Gastrocnemius medialis (tissue), 4 donors: ENCODE measurements around the gene PALD1. TPM values are rescaled to one million over a fixed set of nuclear protein-coding genes. Genes with fewer than 3 reads are reported as not detected.

Experiments
- ATAC-seq, 2 donors: fragments of 150-250 bp; one replicate each; pipeline ENCODE4 v1.9.1; 2016
- DNase-seq, 2 donors: peaks; one replicate each; pipeline ENCODE4 v3.0.0-alpha.2; 2019
- H3K27ac ChIP-seq, 4 donors: fragments of 200-600 bp; sonication (generic); 1 replicate in 1 of 4; 2 replicates in 3 of 4; pipeline ENCODE4 v1.5.1; 2016 to 2018; ENCODE audit warnings: mild to moderate bottlenecking in 2 of 4, moderate library complexity in 1 of 4
- H3K27me3 ChIP-seq, 3 donors: fragments of 200-600 bp; sonication (generic) in 2 of 3; 1 replicate in 1 of 3; 2 replicates in 2 of 3; pipeline versions ENCODE4 v1.5.1 to v1.6.0; 2016 to 2019; ENCODE audit warnings: mild to moderate bottlenecking in 1 of 3, moderate library complexity in 1 of 3
- H3K36me3 ChIP-seq, 2 donors: fragments of 200-600 bp; sonication (generic) in 1 of 2; one replicate each; pipeline ENCODE4 v1.5.1; 2017 to 2018
- H3K4me1 ChIP-seq, 2 donors: fragments of 200-600 bp; sonication (generic) in 1 of 2; one replicate each; pipeline ENCODE4 v1.5.1; 2016 to 2017; ENCODE audit warnings: mild to moderate bottlenecking in 2 of 2
- H3K4me3 ChIP-seq, 4 donors: fragments of 200-600 bp; sonication (generic) in 3 of 4; 1 replicate in 1 of 4; 2 replicates in 3 of 4; pipeline ENCODE4 v1.5.1; 2016 to 2019; ENCODE audit warnings: mild to moderate bottlenecking in 2 of 4
- H3K9me3 ChIP-seq, 3 donors: fragments of 200-600 bp; sonication (generic) in 2 of 3; 1 replicate in 1 of 3; 2 replicates in 2 of 3; pipeline ENCODE4 v1.5.1; 2016 to 2019
- CTCF ChIP-seq, 5 experiments: fragments of 450-650 bp in 3 of 5; fragments of 200-600 bp in 2 of 5; sonication (generic) in 2 of 5; IDR thresholded peaks in 4 of 5; conservative IDR thresholded peaks in 1 of 5; 1 replicate in 4 of 5; 2 replicates in 1 of 5; pipeline ENCODE4 v1.5.1; 2016 to 2019; ENCODE audit warnings: antibody characterized with exemption in 5 of 5, mild to moderate bottlenecking in 3 of 5, moderate library complexity in 3 of 5
- POLR2A ChIP-seq, 2 donors: fragments of 450-650 bp; IDR thresholded peaks; one replicate each; pipeline ENCODE4 v1.6.1; 2017; ENCODE audit warnings: antibody characterized with exemption in 2 of 2, mild to moderate bottlenecking in 2 of 2, moderate library complexity in 2 of 2
- in situ Hi-C, 4 donors: fragments of 200-750 bp; cut with MboI; loops; one replicate each; pipeline versions ENCODE4 v1.15.0 to v1.8.0; 2017; ENCODE audit warnings: low sequenced_read_pairs in 4 of 4
- intact Hi-C: fragments of 100-400 bp; cut with DNase I; formaldehyde crosslinking; loops from one replicate; pipeline ENCODE4 v1.15.1; 2023; ENCODE audit warnings: low total_unique reads
- total RNA-seq, 4 donors: library from RNA; depleted of rRNA; stranded (reverse); fragments of >200 nt; gene quantifications; one replicate each; pipeline versions ENCODE4 v1.1.0 to v1.2.3, GENCODE V29; 2016

PALD1 gene
- total RNA-seq, 4 donors from 2014 or later: 1.4 to 4.1 (median 2.3) TPM

- Histone ChIP-seq H3K4me1 (peaks cover 9% of the 10 kb centered on the region in 2 donors), H3K4me3 (no peak overlapping the region), H3K36me3 (no peaks in the 10 kb centered on the region), H3K27ac (no peak overlapping the region), H3K9me3 (no peaks in the 10 kb centered on the region), H3K27me3 (no peaks in the 10 kb centered on the region)
- TF ChIP-seq CTCF (IDR thresholded peaks at IDR 0.05 in 4 of 5, conservative IDR thresholded peaks at IDR 0.05 in 1 of 5) (no peak), POLR2A (IDR thresholded peaks at IDR 0.05) (no peak)
- no peak for DNase-seq
- ATAC-seq: no peak
- in situ Hi-C loops (loop anchor here in 1 of 4 donors (10.0 kb wide), 1 partner anchor 207 kb away; no protein-coding TSS in a partner anchor), intact Hi-C loops (no loop called here)
These were observed 79.7 kb downstream of the PALD1 start for GRCh38 chr10:70558295-70558694.

GRCh38 chr10:70558871-70559810 lies 80.6 kb downstream of the PALD1 start:
- DNase-seq (no peak), ATAC-seq (peak in 1 of 2 donors; percentile 45)
- Histone ChIP-seq H3K4me1 (peaks cover 9% of the 10 kb centered on the region in 2 donors), H3K27me3 (no peaks in the 10 kb centered on the region), H3K4me3 (no peak overlapping the region), H3K27ac (no peak overlapping the region), H3K36me3 (no peaks in the 10 kb centered on the region), H3K9me3 (no peaks in the 10 kb centered on the region)
- in situ Hi-C loops (loop anchor here in 1 of 4 donors (10.0 kb wide), 1 partner anchor 206 kb away; no protein-coding TSS in a partner anchor), intact Hi-C loops (no loop called here)
- TF ChIP-seq POLR2A (IDR thresholded peaks at IDR 0.05) (no peak), CTCF (IDR thresholded peaks at IDR 0.05 in 4 of 5, conservative IDR thresholded peaks at IDR 0.05 in 1 of 5) (peak in 4 of 5 experiments; percentile 38 to 48 (median 44))

GRCh38 chr10:70559861-70560260 lies 81.3 kb downstream of the PALD1 start:
- Histone ChIP-seq H3K9me3 (no peaks in the 10 kb centered on the region), H3K36me3 (no peaks in the 10 kb centered on the region), H3K4me1 (peaks cover 9% of the 10 kb centered on the region in 2 donors), H3K27ac (no peak overlapping the region), H3K4me3 (no peak overlapping the region), H3K27me3 (no peaks in the 10 kb centered on the region)
- ATAC-seq: no peak
- intact Hi-C loops: no loop called here
- no peak for TF ChIP-seq POLR2A (IDR thresholded peaks at IDR 0.05)
- DNase-seq: no peak
- in situ Hi-C loops: loop anchor here in 1 of 4 donors (10.0 kb wide), 1 partner anchor 205 kb away; no protein-coding TSS in a partner anchor

GRCh38 chr10:70560511-70560941 lies 82.0 kb downstream of the PALD1 start:
- Histone ChIP-seq H3K27me3 (no peaks in the 10 kb centered on the region), H3K36me3 (no peaks in the 10 kb centered on the region), H3K4me3 (no peak overlapping the region), H3K27ac (no peak overlapping the region), H3K9me3 (no peaks in the 10 kb centered on the region), H3K4me1 (peaks cover 9% of the 10 kb centered on the region in 2 donors)
- DNase-seq (no peak), ATAC-seq (no peak)
- in situ Hi-C loops: no loop called here
- intact Hi-C loops: no loop called here
- TF ChIP-seq CTCF (IDR thresholded peaks at IDR 0.05 in 4 of 5, conservative IDR thresholded peaks at IDR 0.05 in 1 of 5) (no peak), POLR2A (IDR thresholded peaks at IDR 0.05) (no peak)

- DNase-seq: no peak
- Histone ChIP-seq H3K36me3 (no peaks in the 10 kb centered on the region), H3K9me3 (no peaks in the 10 kb centered on the region), H3K4me1 (peaks cover 9% of the 10 kb centered on the region in 2 donors), H3K4me3 (no peak overlapping the region), H3K27ac (no peak overlapping the region), H3K27me3 (no peaks in the 10 kb centered on the region)
- intact Hi-C loops: no loop called here
- ATAC-seq: no peak
- TF ChIP-seq POLR2A (IDR thresholded peaks at IDR 0.05) (no peak), CTCF (IDR thresholded peaks at IDR 0.05 in 4 of 5, conservative IDR thresholded peaks at IDR 0.05 in 1 of 5) (no peak)
- in situ Hi-C loops: no loop called here
These were observed 82.5 kb downstream of the PALD1 start for GRCh38 chr10:70561070-70561469.
